GM18909 (cell line): Measurements from ENCODE around the gene RGL2.
"Not testable (repeated sequence)": the region's sequence is repeated elsewhere in the genome, so short reads cannot be mapped to it uniquely, and the experiment has no call there.

Source experiments
- ATAC-seq: cut with Tn5 transposase; IDR thresholded peaks from one replicate; pipeline ENCODE4 v1.9.1; 2021; ENCODE audit warnings: mild to moderate bottlenecking; ENCODE audit not compliant: unreplicated experiment, poor library complexity

Gene RGL2

GRCh38 chr6:33298773-33299236 is at the start of gene RGL2:
TSS of gene RGL2 (minus strand) at chr6:33298942. CDS start at chr6:33298610, 332 bp downstream.
- peak; percentile 27 for ATAC-seq

GRCh38 chr6:33347816-33348215 is 49.1 kb upstream of the RGL2 start:
- no peak for ATAC-seq

- not testable (repeated sequence) for ATAC-seq
Observed at GRCh38 chr6:33346972-33347371, 48.2 kb upstream of the RGL2 start.

- no peak for ATAC-seq
Observed at GRCh38 chr6:33344701-33345697, 46.3 kb upstream of the RGL2 start.

GRCh38 chr6:33343953-33344611 is 45.3 kb upstream of the RGL2 start:
- ATAC-seq: no peak

GRCh38 chr6:33343606-33343952 is 44.8 kb upstream of the RGL2 start:
- not testable (repeated sequence) for ATAC-seq

- no peak for ATAC-seq
Observed at GRCh38 chr6:33339193-33339592, 40.5 kb upstream of the RGL2 start.

- no peak for ATAC-seq
Observed at GRCh38 chr6:33336495-33336894, 37.8 kb upstream of the RGL2 start.

GRCh38 chr6:33335916-33336315 is 37.2 kb upstream of the RGL2 start:
- ATAC-seq: no peak

GRCh38 chr6:33333666-33334065 is 34.9 kb upstream of the RGL2 start:
- no peak for ATAC-seq

- no peak for ATAC-seq
Observed at GRCh38 chr6:33330736-33331135, 32.0 kb upstream of the RGL2 start.

GRCh38 chr6:33329058-33329457 is 30.3 kb upstream of the RGL2 start:
- no peak for ATAC-seq

GRCh38 chr6:33324125-33324524 is 25.4 kb upstream of the RGL2 start:
- no peak for ATAC-seq

- peak; percentile 6 for ATAC-seq
Observed at GRCh38 chr6:33323623-33323948, 24.8 kb upstream of the RGL2 start.

- no peak for ATAC-seq
Observed at GRCh38 chr6:33321227-33321626, 22.5 kb upstream of the RGL2 start.

GRCh38 chr6:33320315-33321181 is 21.8 kb upstream of the RGL2 start:
- no peak for ATAC-seq

GRCh38 chr6:33319939-33320314 is 21.2 kb upstream of the RGL2 start:
- no peak for ATAC-seq

- ATAC-seq: no peak
Observed at GRCh38 chr6:33318426-33319073, 19.8 kb upstream of the RGL2 start.

GRCh38 chr6:33317669-33318425 is 19.1 kb upstream of the RGL2 start, which contains the start of gene ZBTB22:
TSS of gene ZBTB22 (minus strand) at chr6:33317744. CDS start at chr6:33316916, 828 bp downstream.
- peak; percentile 55 for ATAC-seq

- ATAC-seq: no peak
Observed at GRCh38 chr6:33317419-33317668, 18.6 kb upstream of the RGL2 start.
